ENCODE results near the gene MOB3B.

The MOB3B gene

DNA sequence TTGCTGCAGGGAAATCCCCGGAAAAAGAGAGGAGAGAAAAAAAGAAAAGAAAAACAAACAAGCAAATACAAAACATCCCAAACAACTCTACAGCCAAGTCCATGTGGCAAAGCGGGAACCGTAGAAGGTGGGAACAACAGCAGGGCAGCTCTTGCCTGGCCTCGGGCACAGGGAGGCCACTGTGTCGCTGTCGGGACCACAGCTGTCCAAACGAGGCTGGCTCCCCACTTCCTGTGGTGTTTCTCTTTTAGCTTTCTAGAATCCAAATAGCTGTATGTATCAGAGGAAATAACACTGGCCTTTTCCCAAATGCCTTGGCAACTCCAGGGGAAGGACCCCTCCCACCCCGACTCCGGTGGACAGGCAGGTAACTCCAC, 191.1 kb downstream of the MOB3B start:
- no peak for DNase-seq

DNA sequence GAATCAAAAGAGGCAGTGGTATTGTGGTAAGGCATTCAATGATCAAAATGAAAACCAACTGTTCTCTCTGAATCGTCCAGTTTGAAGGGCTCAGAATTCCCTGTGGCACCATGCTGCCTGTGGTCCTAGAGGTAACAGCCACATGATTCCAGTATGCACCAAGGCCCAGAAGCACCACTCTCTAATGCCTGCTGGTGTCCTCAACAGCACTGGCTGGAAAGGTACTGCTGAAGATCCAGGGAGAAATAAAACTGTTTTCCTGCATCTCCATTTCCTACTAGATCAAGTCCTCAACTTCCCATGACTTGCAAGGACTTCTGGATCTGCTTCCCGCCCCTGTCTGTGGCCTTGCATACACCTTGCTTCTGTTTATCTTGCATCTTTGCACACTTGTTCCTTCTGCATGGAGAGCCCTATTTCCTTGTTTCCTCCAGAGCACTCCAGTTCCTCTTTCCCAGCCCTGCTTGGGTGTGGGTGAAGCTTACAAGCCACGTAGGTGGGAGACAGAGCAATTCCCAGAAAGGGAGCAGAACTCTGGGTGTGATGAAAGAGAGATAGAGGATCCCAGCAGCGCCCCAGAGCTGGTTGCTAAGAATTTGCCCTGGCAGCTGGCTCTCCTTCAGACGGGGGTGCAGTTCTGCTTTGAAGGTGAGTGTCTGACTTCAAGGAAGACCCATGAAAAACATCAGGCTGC, 191.6 kb downstream of the MOB3B start:
- DNase-seq: no peak

DNA sequence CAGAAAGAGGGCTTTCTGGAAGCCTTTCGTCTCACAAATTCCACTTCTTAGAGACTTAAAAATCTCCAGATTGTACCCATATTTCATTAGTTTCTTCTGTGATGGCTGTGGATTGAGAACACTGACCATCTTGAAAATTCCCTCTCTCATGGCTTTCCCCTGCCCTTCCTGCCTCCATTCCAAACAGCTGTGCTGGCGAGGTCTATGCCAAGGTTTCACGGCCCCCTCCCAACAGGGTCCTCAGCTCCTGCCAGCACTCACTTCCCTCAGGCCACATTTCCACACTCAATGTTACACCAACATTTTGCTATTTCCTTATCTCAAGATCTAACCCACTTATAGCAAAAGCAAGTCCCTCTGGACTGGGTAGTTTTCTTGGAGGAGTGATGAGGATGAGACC, 192.4 kb downstream of the MOB3B start:
- DNase-seq: no peak

DNA sequence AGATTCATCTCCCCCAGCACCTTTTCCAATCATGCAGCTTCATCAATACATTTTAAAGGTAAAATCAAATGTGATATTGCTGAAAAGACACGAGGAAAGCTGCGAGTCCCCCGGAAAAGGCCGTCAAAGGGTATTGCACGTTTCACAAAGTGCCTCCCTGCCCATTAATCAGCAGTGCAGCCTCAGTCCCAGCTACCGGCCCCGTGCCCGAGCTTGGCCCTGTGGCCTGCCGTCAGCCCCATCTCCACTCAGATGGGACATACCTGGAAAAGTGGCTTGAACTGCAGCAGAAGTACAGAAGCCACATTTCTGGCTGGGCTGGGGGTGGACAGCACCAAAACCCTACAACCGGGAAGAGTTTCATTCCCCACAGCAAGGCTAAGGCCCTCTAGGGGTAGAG, 192.8 kb downstream of the MOB3B start:
- DNase-seq: no peak

DNA sequence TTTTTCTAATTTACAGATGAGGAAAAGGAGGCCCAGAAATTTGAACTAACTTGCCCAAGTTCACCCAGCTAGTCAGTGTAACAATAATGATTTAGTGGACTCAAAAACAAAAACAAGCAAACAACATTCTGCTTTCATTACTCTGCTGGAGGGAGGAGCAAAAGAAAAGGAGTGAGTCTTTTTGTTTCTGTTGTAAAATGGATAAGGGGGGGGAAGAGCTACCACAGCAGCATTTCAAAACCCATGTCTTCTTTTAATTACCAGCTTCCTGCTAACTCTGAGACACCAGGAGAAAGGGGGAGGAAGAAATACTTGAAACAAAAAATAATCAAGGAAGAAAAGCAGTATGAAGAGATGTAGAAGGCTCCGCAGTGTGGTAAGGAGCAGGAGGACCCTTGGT, 193.5 kb downstream of the MOB3B start:
- no peak for DNase-seq

DNA sequence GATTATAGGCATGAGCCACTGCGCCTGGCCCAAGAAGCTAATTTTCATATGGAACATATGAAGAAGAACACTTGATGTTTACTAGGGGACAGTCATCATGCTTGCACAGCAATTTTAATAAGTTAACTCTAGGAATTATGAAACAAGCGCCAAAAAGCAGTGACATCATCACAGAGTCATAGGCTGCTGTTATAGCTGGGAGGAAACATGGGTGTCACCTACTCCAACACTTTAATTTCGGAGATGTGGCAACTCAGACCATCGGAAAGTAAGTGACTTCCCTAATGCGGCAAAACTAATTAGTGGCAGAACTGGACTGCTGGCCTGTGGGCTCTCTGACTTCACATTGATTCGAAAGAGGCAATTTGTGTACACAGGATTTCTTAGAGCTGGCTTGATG, 194.5 kb downstream of the MOB3B start:
- no peak for DNase-seq

DNA sequence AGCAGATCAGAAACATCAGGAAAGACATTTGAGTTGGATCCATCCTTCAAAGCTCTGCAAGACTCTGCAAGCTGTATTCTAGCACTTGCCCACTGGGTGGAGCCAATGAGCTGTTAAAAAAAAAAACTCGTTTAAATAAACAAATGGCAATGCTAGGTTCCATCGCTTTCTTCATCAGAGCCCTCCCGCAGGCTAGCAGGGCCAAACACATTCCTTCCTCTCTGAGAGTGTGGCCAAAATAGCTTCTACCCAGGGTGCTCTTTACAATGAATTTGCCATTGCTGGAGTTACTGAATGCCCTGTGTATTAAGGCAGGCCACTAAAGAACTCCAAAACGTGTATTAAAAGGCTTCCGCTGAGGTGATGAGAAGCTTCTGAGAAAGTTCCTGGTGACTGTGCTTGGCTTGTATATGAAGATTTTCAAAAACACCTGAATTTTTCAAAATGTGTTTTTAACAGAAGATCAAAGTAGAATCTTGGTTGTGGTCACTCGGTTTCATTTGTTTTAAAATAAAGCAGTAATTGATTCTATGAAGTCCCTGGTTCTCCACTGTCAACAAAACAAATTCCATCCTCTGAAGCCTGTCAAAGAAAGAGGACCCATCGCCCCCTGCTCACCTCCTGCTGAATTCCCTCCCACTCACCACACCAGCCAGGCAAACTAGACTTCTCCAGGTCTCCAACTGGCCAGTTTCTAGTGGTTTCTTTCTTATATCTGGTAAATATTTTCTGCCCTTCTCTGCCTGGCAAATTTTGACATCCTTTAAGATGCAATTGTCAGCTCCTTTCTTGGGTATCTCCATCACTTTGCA, 196.2 kb downstream of the MOB3B start:
- DNase-seq: peak; percentile 70

DNA sequence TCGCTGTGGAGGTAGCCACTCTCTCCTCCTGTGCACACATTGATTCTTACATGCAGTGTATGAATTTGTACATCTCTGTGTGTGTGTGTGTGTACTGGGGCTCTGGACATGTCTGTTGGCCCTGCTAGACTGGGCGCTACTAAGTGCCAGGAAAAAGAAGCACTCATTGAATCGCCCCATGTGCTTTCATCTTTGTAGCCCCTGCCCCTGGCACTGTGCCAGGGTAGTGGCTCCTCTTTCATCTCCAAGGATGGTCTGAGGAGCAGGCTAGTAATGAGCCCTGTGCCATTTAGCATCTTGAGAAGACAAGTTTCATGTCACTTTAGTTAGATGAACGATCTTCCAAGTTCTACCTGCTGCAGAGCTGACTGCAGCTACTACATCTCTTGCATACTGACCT, 198.2 kb downstream of the MOB3B start:
- DNase-seq: no peak

DNA sequence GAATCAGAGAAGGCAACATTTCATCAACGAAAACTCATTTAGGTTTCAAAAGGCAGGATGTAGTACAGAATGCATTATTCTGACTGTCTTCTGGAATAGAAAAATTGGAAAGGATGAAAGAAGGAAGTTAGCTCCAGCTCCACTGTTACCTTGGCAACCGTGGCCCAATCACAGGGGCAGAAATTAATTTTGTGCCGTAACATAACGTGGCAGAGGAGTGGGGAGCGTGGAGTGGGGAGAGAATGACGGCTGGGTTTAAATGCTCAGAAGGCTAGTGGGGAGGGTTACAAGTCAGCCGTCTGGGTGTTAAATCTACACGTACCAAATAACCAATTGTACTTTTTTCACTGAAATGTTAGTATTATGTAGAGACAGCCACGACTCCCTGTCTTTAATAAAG, 200.3 kb downstream of the MOB3B start:
- no peak for DNase-seq

DNA sequence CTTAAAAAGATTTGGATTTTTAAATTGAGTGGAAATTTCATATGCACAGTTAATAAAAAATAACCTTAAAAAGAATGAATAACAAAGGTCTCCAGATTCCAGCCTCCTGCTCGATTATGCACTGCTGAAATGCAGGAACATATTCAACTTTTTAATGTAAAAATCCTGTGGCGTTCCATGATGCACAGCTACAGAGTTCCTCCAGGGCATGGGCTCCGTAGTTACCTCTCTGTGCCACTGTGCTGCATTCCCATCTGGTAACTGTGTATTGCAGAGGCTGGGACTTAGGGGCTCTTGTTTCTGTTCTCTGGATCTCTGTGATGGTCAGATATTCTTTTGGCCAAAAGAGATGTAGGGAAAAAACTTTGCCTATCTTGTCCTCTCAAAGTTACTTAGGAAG, 201.1 kb downstream of the MOB3B start:
- no peak for DNase-seq

DNA sequence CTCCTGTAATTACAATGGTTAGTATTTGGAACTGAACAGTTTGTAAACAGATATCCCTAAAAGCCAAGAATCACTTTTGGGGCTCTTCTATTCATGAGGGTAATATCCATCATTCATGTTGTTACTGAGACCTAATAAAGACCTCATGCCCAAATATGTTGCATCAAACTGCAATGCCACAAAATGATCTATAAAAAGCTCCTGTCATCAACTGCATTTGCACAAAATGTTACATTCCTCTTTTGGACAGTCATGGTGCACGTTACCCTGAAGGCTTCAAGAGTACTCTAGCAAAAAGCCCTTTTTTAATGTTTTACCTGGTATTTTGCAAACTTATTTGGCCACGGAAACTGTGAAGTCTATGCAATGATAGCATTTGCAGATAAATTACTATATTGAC, 218.4 kb downstream of the MOB3B start:
- DNase-seq: no peak

DNA sequence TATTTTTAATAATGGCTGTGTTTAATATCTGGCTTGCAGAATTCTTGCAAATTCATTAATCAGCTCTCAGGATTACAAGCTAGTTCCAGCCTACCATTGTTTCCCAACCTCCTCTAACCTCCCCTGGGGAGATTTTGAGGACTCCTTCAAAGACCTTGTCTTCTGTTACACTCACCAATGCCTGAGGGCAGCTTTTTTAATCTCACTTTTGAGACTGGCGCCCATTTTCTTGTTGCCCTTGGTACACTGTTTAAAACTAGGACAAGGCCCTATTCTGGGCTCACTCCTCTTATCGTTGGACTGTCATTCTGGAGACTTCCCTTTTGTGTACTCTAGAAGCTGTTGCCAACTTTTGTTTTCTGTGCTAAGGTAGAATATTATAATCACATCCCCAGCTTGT, 219.0 kb downstream of the MOB3B start:
- DNase-seq: no peak

DNA sequence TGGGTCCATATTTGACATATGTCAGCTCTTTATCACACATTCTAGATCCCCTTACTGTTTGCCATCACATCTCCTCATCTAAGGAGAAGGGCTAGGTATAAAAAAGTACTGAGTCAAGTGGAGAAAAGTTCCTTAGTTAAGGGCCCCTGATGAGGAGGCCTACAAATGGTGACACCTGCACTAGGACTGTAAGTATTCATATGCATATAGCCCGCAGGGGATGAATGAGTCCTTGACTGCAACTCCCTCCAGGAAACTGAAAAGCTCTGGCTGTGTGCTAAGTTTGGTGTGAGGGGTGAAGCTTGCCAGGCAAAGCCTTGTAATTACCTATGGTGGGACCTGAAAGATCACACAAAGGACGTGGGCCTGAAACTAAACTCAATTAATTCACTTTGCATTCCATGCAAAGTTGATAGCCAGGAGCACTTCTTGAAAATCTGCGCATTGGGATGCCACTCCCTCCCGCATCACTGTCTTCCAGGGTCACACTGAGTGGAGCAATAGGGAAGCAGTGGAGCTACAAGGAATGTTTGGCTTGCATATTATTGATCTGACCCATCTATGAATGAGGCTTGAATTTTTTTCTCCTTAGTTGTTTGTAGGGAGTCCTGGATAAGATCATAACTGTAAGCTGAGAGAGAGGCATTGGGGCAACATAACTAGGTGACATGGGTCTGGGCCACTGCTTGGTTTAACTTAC, 220.8 kb downstream of the MOB3B start:
- DNase-seq: no peak

DNA sequence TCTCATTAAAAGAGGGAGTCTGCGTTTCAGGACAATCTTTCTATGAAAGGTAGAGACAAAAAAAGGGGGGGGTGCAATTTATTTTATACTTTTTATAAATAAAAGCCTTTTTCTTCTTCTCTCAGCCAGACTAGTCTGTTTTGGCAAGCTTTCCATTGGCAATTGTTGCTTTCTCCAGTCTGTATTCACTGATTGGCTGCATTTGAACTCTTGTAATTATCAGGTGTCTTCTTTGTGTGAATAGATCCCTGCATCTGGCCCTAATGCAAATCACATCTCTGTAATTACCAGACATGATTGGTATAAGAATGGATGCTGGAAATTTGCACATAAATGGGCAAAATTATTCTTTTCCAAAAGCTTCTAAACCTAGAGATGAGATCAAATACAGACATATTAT, 225.1 kb downstream of the MOB3B start:
- DNase-seq: no peak

DNA sequence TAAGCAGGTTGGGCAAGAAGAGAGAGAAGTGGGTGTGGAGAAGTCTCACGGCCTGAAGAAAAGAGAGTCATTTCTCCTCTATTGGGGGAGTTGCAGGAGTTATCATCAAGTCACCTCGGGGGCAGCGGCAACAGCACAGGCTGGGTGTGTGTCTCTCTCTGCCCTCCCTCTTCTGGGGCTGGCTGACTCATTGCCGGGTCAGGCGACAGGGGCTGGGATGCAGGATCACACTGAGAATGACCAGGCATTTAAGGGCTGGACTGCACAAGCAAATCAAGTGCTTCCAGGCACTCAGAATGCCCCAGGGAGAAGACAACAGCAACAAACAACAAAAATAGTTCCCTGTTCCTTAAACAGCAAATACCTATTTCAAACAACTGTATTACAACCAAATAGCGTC, 226.4 kb downstream of the MOB3B start:
- DNase-seq: no peak

DNA sequence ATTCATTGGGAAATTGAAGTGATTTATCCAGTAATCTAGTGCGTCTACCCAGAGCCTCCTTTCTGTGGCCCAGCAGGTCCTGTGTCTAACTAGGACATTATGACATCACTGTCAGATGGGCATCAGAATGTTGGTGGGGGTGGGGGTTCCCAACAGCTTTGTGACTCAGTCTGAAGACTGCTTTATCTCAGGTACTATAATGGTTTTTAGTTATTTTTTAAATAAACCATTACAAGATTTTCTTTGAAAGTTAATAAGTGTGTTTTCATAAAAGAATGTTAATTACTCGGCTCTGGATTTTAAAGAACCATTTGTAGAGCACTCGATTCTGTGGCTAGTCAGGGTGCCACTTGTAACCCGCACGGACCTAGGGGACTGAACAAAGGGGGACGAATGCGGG, 232.6 kb downstream of the MOB3B start, which contains the start of gene EQTN:
EQTN (minus strand) TSS at position 101 of the 400 bp plus-strand sequence; CDS start at position 6, 95 bp downstream.
- no peak for DNase-seq

DNA sequence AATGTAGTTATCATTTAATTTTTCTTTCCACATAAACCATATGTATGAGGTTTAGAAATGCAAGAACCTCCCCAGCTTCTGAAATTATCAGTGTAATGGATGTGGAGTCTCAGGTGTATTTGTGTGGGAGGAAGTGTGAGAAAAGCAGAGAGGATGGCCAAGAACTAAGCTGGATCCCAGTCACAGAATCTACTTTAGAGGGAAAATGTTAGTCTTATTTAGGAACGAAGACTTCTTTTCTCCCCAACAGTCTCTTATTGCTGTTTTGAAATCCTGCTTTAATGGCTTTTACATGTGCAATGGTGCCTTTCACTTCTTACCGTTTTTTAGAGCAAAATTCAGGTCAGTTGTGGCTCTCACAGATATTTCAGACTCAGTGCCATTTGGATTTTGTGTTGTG, 235.6 kb downstream of the MOB3B start:
- DNase-seq: no peak

DNA sequence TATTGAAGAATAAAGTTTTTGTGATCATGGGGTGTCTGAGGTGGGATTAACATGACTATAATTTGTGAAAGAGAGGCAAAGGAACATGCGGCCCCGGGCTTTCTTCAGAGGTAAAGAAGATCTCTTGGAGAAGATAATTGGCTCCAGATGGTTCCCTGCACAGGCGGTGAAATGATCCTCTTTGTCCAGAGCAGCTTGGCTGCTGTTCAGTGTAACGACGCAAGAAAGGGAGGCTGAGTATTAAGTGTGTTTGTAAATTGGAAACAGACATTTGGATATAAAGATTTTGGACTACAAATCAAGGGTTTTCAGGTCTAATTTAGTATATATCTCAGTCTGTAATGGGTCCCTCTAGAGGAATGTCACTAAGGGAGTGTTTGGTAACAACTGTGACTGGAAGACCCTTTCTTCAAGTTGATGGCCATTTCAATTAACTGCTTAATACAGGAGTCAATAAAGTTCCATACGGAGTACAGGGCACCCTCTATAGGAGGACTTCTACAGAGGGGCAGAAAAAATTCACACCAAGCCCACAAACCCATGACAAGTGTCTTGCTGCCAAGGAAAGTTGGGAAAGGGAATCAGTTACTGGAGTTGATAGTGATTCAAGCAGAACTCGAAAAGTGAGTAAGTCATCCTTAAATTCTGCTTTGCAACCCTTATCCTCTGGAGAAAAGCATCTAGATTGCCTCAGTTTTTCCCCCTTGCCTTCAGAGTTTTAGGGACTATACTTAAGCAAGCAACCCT, 236.8 kb downstream of the MOB3B start:
- no peak for DNase-seq

DNA sequence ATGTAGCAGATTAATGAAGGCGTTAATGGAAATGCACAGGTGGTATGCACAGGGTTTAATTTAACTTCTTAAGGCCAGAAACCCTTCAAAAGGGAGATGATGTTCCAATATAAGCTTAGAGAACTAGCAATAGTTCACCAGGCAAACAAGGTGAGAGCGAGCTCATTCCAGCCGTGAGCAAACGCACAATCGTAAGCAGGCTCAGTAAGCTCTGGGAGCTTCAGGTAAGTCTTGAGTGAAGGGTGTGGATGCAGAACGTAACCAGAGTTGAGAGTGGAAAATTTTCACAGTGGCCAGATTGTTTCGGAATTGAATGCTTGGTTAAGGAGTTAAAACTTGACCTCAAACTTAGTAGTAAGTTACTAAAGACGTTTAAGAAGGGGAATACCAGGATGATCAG, 238.3 kb downstream of the MOB3B start:
- no peak for DNase-seq

DNA sequence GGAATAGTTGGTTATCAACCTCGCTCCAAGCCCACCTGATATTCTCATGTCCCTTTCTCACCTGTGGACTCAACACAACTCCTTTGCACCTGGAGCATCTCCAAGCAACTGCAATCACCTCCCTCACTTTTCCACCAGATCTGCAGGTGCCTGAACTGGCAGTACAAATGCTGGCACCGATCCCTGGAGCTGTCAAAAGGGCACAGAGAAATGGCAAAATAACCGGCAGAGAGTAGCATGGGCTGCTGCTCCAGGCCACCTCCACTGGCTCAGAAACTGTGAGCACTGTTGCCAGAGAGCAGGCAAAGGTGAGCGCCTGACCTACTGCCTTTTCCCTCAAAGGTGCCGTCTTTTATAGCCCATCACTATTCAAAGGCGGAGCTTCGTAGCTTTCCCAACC, 247.3 kb downstream of the MOB3B start:
- DNase-seq: no peak

DNA sequence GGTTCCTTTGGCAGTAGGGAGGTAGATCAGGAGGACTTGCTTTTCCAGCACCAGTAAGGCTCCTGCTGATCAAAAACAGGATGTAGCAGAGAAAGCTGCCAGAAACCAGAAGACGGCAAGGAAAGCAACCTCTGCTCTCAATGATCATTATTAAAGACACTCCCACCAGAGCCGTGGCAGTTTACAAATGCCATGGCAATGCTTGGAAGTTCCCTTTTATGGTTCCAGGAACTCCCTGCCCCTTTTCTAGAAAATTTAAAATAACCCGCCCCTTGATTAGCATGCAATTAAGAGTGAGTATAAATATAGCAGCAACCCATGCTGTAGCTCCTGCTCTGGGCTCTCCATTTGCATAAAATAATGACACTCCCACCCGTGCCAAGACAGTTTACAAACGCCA, 248.8 kb downstream of the MOB3B start:
- DNase-seq: no peak

DNA sequence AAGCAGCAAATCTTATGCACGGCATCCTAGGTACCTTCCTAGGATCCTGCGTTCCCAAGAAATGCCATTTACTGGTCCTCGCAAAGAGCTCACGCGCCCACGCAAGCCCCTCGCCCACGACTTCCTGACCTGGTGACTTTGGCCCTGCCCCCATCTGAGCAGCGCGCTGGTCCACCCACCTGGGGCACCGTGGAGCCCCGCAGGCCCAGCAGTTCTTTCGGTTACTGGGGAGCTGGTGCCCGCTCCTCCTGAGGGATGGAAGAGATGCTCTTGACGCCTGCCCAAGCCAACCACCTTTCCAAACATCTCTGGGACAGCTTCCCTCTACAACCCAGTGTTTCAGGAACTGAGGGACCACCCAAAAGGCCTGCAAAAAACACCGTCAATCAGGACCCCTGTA, 249.4 kb downstream of the MOB3B start:
- DNase-seq: no peak

DNA sequence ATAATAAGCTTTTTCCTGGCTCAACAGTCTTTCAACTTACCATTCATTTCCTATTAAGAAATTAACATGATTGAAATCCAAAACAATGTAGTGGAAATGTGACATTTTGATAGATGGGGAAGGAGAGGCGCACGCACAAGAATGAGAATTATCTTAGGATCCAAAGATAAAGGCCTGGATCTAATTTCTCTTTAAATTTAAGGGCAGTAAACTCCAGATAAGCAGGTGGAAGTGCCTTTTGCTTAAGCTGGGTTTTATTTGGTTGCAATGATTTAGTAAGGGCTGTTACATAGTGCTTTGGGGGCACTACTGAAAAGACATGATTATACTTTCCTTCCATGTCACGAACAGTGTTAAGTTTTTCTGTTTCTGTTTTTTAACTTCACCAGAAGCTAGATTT, 250.0 kb downstream of the MOB3B start:
- no peak for DNase-seq
